ENCODE results near the gene MARF1.
A peak's percentile ranks its signal among the peaks of the same experiment; 100 is the strongest.
"Not testable (repeated sequence)": the region's sequence is repeated elsewhere in the genome, so short reads cannot be mapped to it uniquely, and the experiment has no call there.

The MARF1 gene

GRCh38 chr16:15643048-15643945 lies at the start of gene MARF1:
MARF1 (minus strand) TSS chr16:15643154; CDS start chr16:15639233, 3,921 bp downstream.
- peak; percentile 100 for DNase-seq

GRCh38 chr16:15692508-15692907 lies 49.6 kb upstream of the MARF1 start:
- DNase-seq = not testable (repeated sequence)

- no peak for DNase-seq
Observed at GRCh38 chr16:15691046-15691445, 48.1 kb upstream of the MARF1 start.

GRCh38 chr16:15690296-15690695 lies 47.3 kb upstream of the MARF1 start:
- no peak for DNase-seq

GRCh38 chr16:15689290-15689689 lies 46.3 kb upstream of the MARF1 start:
- no peak for DNase-seq

- DNase-seq = no peak
Observed at GRCh38 chr16:15686287-15686686, 43.3 kb upstream of the MARF1 start.

- peak; percentile 48 to 50 for DNase-seq
Observed at GRCh38 chr16:15682105-15682570, 39.2 kb upstream of the MARF1 start.

GRCh38 chr16:15677447-15677846 lies 34.5 kb upstream of the MARF1 start:
- DNase-seq = no peak

GRCh38 chr16:15676506-15676905 lies 33.6 kb upstream of the MARF1 start:
- no peak for DNase-seq

GRCh38 chr16:15674571-15674970 lies 31.6 kb upstream of the MARF1 start:
- no peak for DNase-seq

- DNase-seq = peak; percentile 53 to 60
Observed at GRCh38 chr16:15672514-15673167, 29.7 kb upstream of the MARF1 start.

GRCh38 chr16:15672127-15672513 lies 29.2 kb upstream of the MARF1 start:
- not testable (repeated sequence) for DNase-seq

GRCh38 chr16:15671530-15672117 lies 28.7 kb upstream of the MARF1 start:
- DNase-seq = no peak

- no peak for DNase-seq
Observed at GRCh38 chr16:15667091-15667742, 24.3 kb upstream of the MARF1 start.

GRCh38 chr16:15665107-15665506 lies 22.2 kb upstream of the MARF1 start:
- DNase-seq = no peak

- DNase-seq = no peak
Observed at GRCh38 chr16:15660203-15660601, 17.2 kb upstream of the MARF1 start.

GRCh38 chr16:15658556-15658955 lies 15.6 kb upstream of the MARF1 start:
- DNase-seq = no peak

- no peak for DNase-seq
Observed at GRCh38 chr16:15658149-15658548, 15.2 kb upstream of the MARF1 start.

- DNase-seq = not testable (repeated sequence)
Observed at GRCh38 chr16:15655561-15655960, 12.6 kb upstream of the MARF1 start.

- DNase-seq = no peak
Observed at GRCh38 chr16:15654591-15654990, 11.6 kb upstream of the MARF1 start.

- no peak for DNase-seq
Observed at GRCh38 chr16:15653227-15653626, 10.3 kb upstream of the MARF1 start.

GRCh38 chr16:15652293-15653001 lies 9.5 kb upstream of the MARF1 start:
- no peak for DNase-seq
